ENCODE results near the gene MCF2. TPM values are rescaled to one million over a fixed set of nuclear protein-coding genes. Genes with fewer than 3 reads are reported as not detected.
A peak's percentile ranks its signal among the peaks of the same experiment; 100 is the strongest.
"Not testable (repeated sequence)": the region's sequence is repeated elsewhere in the genome, so short reads cannot be mapped to it uniquely, and the experiment has no call there.

Gene MCF2
- total RNA-seq, 1 experiment from 2014 or later = 1.0 TPM

- H3K27me3 Mint-ChIP-seq (ENCODE audit: low read depth) = peaks cover 24% of the 10 kb centered on the region
- H3K9me3 Mint-ChIP-seq = no peaks in the 10 kb centered on the region
- ChIA-PET CTCF (interaction anchor here (1.6 kb wide), 1 partner anchor 275 kb away, joined by 3 read pairs; no protein-coding TSS in a partner anchor), POLR2A (no interaction called here)
- H3K4me1 Mint-ChIP-seq = peaks cover 15% of the 10 kb centered on the region
- no peak overlapping the region for H3K27ac Mint-ChIP-seq
- DNase-seq (ENCODE audit: low spot score) = no peak
- H3K36me3 Mint-ChIP-seq = no peaks in the 10 kb centered on the region
- TF ChIP-seq, protein P1, sequence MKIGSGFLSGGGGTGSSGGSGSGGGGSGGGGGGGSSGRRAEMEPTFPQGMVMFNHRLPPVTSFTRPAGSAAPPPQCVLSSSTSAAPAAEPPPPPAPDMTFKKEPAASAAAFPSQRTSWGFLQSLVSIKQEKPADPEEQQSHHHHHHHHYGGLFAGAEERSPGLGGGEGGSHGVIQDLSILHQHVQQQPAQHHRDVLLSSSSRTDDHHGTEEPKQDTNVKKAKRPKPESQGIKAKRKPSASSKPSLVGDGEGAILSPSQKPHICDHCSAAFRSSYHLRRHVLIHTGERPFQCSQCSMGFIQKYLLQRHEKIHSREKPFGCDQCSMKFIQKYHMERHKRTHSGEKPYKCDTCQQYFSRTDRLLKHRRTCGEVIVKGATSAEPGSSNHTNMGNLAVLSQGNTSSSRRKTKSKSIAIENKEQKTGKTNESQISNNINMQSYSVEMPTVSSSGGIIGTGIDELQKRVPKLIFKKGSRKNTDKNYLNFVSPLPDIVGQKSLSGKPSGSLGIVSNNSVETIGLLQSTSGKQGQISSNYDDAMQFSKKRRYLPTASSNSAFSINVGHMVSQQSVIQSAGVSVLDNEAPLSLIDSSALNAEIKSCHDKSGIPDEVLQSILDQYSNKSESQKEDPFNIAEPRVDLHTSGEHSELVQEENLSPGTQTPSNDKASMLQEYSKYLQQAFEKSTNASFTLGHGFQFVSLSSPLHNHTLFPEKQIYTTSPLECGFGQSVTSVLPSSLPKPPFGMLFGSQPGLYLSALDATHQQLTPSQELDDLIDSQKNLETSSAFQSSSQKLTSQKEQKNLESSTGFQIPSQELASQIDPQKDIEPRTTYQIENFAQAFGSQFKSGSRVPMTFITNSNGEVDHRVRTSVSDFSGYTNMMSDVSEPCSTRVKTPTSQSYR (CRISPR knock-in tag; IDR thresholded peaks at IDR 0.05) = no peak
- TF ChIP-seq ZNF423 (CRISPR knock-in tag; IDR thresholded peaks at IDR 0.05) = no peak
- TF ChIP-seq E2F5 (CRISPR knock-in tag; IDR thresholded peaks at IDR 0.05) = no peak
- TF ChIP-seq, protein P2, sequence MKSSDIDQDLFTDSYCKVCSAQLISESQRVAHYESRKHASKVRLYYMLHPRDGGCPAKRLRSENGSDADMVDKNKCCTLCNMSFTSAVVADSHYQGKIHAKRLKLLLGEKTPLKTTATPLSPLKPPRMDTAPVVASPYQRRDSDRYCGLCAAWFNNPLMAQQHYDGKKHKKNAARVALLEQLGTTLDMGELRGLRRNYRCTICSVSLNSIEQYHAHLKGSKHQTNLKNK (CRISPR knock-in tag; IDR thresholded peaks at IDR 0.05) = no peak
- peak overlapping the region; percentile 54 for H3K4me3 Mint-ChIP-seq
- peak; percentile 65 for ATAC-seq
Measured at GRCh38 chrX:139692506-139692849, 15.5 kb downstream of the MCF2 start.

- Mint-ChIP-seq H3K4me1 (peaks cover 15% of the 10 kb centered on the region), H3K4me3 (peak overlapping the region; percentile 72), H3K36me3 (no peaks in the 10 kb centered on the region), H3K9me3 (no peaks in the 10 kb centered on the region), H3K27me3 (ENCODE audit: low read depth) (peaks cover 24% of the 10 kb centered on the region), H3K27ac (no peak overlapping the region)
- DNase-seq (ENCODE audit: low spot score) = peak; percentile 24
- no peak for TF ChIP-seq ELF4 (CRISPR knock-in tag; IDR thresholded peaks at IDR 0.05; ENCODE audit: low read depth)
- TF ChIP-seq SP1 (CRISPR knock-in tag; conservative IDR thresholded peaks at IDR 0.05) = no peak
- TF ChIP-seq, protein P3, sequence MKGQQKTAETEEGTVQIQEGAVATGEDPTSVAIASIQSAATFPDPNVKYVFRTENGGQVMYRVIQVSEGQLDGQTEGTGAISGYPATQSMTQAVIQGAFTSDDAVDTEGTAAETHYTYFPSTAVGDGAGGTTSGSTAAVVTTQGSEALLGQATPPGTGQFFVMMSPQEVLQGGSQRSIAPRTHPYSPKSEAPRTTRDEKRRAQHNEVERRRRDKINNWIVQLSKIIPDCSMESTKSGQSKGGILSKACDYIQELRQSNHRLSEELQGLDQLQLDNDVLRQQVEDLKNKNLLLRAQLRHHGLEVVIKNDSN (CRISPR knock-in tag; IDR thresholded peaks at IDR 0.05) = no peak
- no peak for TF ChIP-seq SMAD4 (CRISPR knock-in tag; IDR thresholded peaks at IDR 0.05)
- no peak for TF ChIP-seq SMAD3 (CRISPR knock-in tag; IDR thresholded peaks at IDR 0.05; ENCODE audit: borderline replicate concordance)
- TF ChIP-seq FOXP1 (CRISPR knock-in tag; IDR thresholded peaks at IDR 0.05; ENCODE audit: borderline replicate concordance) = no peak
- TF ChIP-seq OVOL2 (CRISPR knock-in tag; IDR thresholded peaks at IDR 0.05; ENCODE audit: borderline replicate concordance) = no peak
- no peak for TF ChIP-seq CREM (CRISPR knock-in tag; IDR thresholded peaks at IDR 0.05)
- ChIA-PET POLR2A (no interaction called here), CTCF (interaction anchor here (1.6 kb wide), 1 partner anchor 275 kb away, joined by 3 read pairs; no protein-coding TSS in a partner anchor)
- peak; percentile 76 for ATAC-seq
Measured at GRCh38 chrX:139691843-139692505, 16.0 kb downstream of the MCF2 start.

GRCh38 chrX:139691493-139691842 lies 16.5 kb downstream of the MCF2 start:
- Mint-ChIP-seq H3K27me3 (ENCODE audit: low read depth) (peaks cover 24% of the 10 kb centered on the region), H3K4me1 (peaks cover 15% of the 10 kb centered on the region), H3K4me3 (peak overlapping the region; percentile 72), H3K9me3 (peaks cover 4% of the 10 kb centered on the region), H3K27ac (no peak overlapping the region), H3K36me3 (no peaks in the 10 kb centered on the region)
- DNase-seq (ENCODE audit: low spot score) (no peak), ATAC-seq (peak; percentile 8; the same call in 1 of the 2 replicates)
- TF ChIP-seq ZNF396 (CRISPR knock-in tag; IDR thresholded peaks at IDR 0.05; ENCODE audit: borderline replicate concordance) = no peak
- TF ChIP-seq SP1 (CRISPR knock-in tag; conservative IDR thresholded peaks at IDR 0.05) = no peak
- no peak for TF ChIP-seq TP53 (CRISPR knock-in tag; IDR thresholded peaks at IDR 0.05)
- CTCF ChIA-PET = no interaction called here
- POLR2A ChIA-PET = no interaction called here

DNA sequence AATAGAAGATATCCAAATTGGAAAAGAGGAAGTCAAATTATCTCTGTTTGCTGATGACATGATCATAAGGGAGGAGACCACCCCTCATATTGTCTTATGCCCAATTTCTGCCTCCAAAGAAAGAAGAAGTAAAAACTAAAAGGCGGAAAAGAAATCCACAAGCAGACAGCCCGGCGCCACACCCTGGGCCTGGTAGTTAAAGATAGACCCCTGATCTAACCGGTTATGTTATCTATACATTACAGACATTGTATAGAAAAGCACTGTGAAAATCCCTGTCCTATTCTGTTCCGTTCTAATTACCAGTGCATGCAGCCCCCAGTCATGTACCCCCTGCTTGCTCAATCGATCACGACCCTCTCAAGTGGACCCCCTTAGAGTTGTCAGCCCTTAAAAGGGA lies 22.8 kb downstream of the MCF2 start:
- H3K36me3 Mint-ChIP-seq; POLR2A ChIA-PET; H3K27me3 Mint-ChIP-seq (ENCODE audit: low read depth); DNase-seq (ENCODE audit: low spot score); H3K4me1 Mint-ChIP-seq; CTCF ChIA-PET; H3K4me3 Mint-ChIP-seq; H3K27ac Mint-ChIP-seq; ATAC-seq: not testable (repeated sequence)
- peaks cover 19% of the 10 kb centered on the region for H3K9me3 Mint-ChIP-seq
